ENCODE results near the gene GPS1.

Gene GPS1

GRCh38 chr17:82080789-82081464, 29.2 kb downstream of the GPS1 start:
- no peak for DNase-seq

DNA sequence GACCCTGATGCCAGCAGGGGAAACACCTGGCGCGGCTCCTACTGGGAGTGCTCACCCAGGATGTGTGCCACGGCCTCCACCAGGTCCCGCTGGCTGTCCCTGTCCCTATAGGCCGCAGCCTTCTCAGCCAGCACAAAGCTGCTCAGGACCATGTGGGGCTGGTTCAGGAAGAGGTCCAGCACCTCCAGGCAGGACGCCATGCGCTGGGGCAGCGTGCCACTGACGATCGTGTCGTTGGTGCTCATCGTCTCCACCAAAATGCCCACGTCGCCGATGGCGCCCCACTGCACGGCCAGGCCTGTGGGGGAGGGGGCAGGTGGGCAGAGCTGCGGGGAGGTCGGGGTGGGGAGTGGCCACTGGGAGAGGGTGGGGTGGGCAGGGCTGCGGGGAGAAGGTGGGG, 29.8 kb downstream of the GPS1 start:
- no peak for DNase-seq

- DNase-seq = no peak
Measured at GRCh38 chr17:82081966-82082365, 30.3 kb downstream of the GPS1 start.

DNA sequence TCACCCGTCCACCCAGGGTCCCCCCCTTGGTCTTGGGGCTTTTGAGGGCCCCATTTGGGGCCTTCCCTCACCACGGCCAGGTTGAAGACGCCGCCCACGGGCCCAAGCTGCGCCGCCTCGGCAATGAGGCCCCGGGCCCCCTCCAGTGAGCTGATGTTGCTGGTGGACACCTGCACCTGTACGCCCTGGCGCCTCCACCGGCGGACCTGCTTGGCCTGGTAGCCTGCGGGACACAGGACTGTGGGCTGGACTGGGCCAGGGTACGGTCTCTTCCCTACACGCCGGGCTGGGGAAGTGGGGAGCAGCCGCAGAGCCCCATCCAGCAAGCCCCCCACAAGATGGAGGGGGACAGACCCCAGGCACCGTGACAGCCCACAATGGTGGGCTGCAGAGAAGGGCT, 30.8 kb downstream of the GPS1 start:
- DNase-seq = no peak

GRCh38 chr17:82083009-82083408, 31.3 kb downstream of the GPS1 start:
- DNase-seq = no peak

- DNase-seq = no peak
Measured at GRCh38 chr17:82083533-82084359, 32.0 kb downstream of the GPS1 start.

DNA sequence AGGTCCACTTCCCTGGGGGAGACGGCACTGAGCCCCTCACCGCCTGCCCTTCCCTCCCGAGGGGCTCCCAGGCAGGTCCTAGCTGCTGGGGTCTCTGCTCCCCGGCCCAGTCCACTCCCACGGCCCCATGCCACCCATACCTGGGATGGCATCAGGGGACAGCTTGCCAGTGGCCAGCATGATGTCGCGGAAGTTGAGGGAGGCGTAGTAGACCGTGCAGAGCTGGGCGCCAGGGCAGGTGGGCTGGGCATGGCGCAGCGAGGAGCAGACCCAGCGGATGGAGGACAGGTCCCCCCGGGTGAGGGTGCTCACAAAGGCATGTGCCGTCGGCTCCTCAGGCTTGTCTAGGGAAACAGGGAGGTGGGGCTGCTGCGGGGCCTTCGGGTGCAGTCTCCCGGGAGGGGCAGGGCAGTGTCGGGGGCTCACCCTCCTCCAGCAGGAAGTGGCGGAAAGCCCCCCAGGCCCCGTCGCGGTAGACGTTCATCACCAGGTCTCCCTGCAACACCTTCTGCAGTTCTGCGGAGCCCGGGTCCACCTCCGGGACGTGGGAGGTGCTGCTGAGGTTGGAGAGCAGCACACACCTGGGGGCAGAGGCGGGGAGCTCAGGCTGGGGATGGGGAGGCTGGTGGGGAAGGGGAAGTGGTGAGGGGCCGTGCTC, 32.8 kb downstream of the GPS1 start:
- DNase-seq = no peak

GRCh38 chr17:82085031-82085861, 33.5 kb downstream of the GPS1 start:
- DNase-seq = no peak

DNA sequence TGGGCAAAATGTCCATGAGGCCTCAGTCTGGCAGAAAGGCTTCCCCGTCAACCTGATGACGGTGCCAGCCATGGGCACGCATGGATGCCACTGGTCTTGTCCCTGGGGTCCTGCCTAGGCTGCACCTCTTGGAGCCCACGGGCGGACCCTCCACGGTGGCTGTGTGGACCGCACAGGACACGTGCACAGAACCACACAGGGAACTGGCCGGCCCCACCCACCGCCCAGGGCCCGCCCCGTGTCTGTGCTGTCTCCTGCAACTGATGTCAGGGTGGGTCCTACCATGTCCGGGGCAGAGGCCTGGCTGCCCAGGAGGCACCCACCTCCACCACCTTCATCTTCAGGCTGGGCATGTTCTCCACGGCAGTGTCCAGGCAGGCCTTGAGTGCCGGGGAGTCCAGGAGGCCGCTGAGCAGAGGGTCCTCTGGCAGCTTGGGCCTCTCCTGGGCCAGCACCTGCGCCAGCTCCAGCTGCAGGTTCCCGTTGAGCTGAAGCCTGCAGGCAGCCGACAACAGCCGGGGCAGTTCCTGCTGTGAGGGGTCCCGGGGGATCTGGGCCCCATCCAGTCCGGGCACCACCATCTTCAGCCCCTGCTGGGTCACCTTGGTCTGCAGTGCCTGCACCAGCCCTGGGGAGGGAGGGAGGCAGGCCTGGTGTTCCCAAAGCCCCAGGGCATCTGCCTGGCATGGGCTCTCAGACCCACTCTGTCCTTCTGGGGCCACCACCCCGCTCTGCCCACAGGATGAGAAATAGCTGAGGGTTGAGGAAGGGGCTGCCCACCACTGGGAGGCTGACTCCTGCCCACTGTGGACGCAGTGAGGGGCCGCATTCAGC, 34.5 kb downstream of the GPS1 start:
- DNase-seq = no peak

DNA sequence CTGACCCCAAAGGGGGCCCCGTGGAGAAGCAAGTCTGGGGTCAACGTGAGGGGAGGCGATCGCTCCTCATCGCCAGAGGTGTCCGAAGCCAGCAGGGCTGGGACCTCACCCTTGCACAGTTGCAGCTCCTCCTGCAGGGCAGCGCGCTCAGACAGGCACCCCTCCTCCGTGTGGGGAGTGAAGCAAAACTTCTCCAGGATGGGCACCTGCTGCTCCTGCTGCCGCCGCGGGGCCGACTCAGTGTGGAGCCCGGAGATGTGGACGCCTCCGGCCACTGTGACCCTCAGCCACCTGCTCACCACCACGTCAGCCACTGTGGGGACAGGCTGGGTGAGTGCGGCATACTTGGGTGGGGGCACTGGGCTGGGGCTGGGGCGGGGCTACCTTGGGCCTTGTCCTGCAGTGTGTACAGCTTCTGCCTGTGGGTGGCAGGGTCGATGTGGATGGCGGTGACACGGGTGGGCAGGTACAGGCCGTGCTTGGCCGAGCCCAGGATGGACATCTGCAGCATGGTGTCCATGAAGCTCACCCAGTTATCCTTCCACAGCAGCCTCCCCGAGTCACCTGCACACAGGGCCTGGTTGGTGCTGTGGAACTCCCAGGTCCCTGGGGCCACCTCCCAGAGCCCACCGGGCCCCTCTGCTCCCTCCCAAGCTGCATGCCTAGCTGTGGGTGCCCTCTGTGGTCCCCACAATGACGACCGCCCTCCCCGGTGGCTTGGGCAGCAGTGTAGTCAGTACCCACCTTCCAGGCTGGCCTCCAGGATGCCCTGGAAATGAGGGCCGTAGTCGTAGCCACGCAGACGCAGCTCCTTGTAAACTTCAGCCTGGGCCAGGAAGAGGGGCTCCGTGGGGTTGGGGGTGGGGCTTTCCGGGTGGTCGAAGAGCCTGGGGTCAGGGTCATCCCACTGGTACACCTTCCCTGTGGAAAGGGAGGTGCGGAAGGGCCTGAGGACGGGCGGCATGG, 35.5 kb downstream of the GPS1 start:
- DNase-seq = no peak

DNA sequence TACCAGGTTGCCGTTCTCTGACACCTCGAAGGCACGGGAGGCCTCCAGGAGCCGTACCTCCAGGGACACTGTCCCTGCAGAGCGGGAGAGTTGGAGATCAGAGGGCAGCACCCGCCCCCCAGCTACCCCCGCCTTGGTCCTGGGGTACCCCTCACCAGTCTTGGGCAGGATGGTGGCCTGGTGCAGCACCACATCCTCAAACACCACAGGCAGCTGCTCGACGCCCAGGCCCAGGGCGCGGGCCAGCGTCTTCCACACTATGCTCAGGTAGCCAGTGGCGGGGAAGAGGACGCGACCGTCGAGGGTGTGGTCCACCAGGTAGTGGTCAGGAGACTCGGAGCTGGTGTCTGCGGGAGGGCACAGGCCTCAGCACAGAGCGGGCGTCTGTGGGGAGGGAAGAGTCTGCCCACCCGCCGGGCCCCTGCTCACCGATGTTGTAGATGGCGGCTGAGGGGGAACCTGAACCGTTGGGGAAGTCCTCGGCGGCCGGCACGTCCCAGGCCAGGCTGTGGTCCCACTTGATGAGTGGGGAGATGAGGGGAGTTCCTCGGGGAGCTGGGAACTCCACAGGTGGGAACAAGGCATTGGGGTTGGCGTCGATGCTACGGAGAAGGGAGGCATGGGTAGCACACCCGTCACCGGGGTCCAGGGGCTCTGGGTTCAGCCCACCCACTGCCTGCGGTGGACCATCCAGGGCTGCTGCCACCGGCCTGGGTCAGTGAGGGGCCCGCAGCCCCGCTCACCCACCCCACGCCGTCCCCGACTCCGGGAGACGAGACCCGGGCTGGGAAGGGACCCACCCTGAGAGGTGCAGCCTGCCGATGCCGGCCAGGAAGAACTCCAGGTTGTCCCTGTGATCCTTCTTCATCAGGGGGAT, 36.5 kb downstream of the GPS1 start:
- DNase-seq = no peak

DNA sequence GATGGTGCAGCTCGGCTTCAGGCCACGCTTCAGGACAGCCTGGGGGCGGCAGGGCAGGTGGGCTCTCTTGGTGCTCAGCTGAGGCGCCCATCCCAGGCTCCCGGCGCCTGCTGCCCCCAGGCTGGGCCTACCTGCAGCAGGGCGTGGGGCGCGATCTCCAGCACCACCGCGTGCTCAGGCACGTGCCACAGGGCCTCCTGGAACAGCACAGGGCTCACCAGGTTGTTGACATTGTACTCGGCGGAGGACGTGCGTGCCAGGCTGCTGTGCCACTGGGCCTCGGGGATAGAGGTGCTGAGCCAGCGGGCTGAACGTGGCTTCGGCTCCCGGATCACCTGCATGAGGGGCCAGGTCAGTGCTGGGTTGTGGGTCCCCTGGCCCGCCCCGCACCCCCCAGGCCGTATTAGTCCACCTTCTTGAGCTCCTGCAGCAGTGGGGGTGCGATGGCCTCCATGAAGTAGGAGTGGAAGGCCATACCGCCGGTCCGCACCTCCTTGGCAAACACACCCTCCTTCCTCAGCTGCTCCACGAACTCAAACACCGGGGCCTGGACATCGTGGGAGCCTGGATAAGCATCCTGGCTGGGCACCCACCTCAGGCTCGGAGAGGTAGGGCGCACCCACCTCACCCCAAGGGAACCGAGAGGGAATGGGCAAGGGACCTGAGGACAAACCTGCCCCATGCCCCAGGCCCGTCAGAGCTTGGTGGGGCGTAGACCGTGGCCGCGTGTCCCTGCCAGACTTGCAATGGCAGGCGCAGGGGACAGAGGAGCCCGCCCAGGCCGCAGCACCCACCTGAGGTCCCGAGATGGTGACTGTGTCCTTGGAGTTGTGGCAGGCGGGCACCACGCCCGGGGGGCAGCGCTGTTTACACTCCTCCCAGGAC, 37.4 kb downstream of the GPS1 start:
- DNase-seq = no peak

DNA sequence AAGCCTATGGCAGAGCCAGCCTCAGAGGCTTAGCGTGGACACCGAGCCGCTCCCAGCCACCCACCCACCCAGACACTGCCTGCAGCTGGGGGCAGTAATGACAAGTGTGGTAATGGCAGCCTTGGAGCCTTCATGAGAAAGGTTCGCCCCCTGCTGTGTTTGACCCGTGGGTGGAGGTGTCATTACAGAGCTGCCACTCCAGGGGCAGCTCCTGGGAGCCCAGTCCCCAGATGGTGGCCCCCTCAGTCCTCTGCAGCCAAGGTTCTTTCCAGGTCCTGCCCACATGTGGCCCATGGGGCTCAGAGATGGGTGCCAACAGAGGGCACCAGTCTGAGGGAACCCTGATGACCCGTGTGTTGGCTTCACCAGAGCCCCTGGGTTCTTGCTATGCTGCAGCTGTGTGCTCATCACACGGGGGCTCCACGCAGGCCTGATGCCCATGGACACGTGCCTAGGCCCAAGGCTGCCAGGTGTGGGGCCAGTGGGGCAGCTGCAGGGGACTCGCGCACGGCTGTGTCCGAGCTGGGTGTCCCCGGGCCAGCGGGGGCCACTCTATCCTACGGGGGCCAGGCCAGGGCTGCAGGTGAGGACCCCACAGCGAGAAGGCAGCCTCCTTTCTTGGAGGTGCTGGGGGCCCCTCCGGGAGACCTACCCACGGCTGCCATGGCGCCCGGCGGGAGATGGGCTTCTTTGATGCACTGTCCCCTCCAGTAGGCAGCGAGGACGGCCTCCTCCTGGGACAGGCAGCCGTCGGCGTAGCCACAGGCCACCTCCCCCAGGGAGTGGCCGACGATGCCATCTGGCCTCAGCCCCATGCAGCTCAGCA, 38.2 kb downstream of the GPS1 start:
- DNase-seq = no peak

GRCh38 chr17:82090549-82091263, 39.0 kb downstream of the GPS1 start:
- no peak for DNase-seq

DNA sequence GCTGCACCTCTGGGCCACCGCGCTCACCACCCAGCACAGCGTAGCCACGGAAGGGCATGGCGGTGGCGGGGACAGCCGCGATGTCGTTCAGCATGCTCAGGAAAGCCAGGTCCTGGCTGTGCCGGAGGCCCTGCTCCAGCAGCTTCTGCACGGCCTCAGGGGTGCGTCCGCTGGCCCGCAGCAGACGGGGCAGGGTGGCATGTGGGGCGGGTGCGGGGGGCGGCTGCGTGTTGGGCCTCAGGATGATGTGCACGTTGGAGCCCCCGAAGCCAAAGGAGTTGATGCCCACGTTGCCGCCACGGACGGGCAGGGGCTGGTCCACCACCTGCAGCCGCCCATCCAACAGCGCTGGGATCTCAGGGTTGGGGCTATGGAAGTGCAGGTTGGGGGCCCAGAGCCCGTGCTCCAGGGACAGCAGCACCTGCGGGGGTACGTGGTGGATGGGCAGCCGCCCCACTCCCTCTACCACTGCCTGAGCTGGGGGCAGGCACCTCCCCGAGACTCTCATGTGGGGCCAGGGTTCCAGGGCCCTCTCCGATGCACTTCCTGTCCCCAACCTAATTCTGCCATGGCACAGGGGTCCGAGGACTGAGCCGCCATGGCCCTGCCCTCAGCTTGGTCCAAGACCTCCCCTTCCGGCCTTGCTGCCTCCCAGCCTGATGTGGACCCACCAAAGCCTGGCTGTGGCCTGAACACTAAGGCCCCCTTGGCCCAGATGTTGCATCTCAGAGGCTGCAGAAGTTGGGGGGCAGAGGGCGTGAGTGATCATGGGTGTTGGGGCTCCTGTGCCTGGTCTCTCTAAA, 39.8 kb downstream of the GPS1 start:
- no peak for DNase-seq

DNA sequence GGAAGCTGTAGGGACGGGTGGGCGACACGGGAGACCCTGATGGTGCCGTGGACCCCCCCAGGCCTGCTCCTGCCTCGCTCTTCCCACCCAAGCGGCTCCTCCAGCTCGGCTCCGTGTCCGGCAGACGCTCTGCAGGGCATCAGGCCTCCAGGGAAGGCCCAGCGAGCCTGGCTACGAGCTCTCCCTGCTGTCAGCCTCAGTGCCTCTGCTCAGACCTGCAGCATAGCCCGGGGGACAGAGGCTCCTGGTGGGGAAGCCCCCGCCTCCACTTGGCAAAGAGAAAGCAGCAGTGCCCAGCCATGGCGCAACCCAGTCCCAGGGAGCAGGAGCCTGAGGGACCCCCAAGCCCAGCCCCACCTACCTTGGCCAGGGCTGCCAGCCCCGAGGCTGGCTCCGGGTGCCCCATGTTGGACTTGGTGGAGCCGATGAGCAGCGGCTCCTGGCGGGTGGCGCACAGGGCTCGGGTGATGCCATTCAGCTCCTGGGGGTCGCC, 40.4 kb downstream of the GPS1 start:
- DNase-seq = no peak

Data from NCI-H2171 treated with DMSO at 0.1 percent for 48 hours (cell line).